ENCODE measurements around the gene ATN1.

DNA sequence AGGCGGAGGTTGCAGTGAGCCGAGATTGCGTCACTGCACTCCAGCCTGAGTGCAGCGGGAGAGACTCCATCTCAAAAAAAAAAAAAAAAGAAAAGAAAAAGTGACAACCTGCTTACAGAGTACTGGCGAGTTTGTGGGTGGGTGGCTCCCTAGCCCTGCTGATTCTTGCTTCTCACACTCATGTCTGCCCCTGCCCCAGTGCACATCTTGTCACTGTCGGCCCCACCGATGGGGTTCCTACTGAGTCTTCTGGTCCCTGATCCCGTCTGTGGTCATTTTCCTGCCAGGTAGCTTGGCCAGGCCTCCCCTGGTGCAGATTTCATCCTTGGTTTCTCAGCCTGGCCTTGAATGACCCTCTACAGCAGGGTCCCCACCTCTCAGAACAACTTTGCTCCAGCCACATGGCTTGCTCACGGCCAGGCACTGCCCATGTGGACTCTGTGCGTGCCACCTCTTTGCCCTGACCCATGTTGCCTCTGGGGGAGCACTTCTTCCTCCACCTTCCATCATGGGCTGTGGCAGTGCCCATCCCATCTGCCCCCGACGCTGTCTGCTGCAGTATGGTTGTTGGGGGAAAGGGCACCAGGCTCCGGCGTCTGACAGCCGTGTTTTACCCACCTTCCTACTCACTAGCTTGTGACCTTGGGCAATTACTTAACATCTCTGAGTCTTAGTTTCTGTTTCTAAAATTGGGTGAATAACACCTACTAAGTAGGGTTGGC is 21.3 kb downstream of the ATN1 start:
- no peak for TF ChIP-seq CTCF (IDR thresholded peaks at IDR 0.05 in 4 of 5, conservative IDR thresholded peaks at IDR 0.05 in 1 of 5)
- TF ChIP-seq POLR2A (IDR thresholded peaks at IDR 0.05), result no peak
